HG03354 (cell line): ENCODE measurements around the gene FKBP14.
A peak's percentile ranks its signal among the peaks of the same experiment; 100 is the strongest.

Experiments
- ATAC-seq: cut with Tn5 transposase; IDR thresholded peaks from one replicate; pipeline ENCODE4 v1.9.1; 2021; ENCODE audit warnings: mild to moderate bottlenecking; ENCODE audit not compliant: unreplicated experiment, poor library complexity, severe bottlenecking

The FKBP14 gene

GRCh38 chr7:30026229-30027064, at the start of gene FKBP14:
TSS of gene FKBP14 (minus strand) at chr7:30026702. CDS start at chr7:30026508, 194 bp downstream.
- ATAC-seq = peak; percentile 81

- ATAC-seq = no peak
Measured at GRCh38 chr7:30074422-30075030, 48.0 kb upstream of the FKBP14 start.

- ATAC-seq = no peak
Measured at GRCh38 chr7:30072735-30073134, 46.2 kb upstream of the FKBP14 start.

- ATAC-seq = no peak
Measured at GRCh38 chr7:30070052-30070451, 43.5 kb upstream of the FKBP14 start.

GRCh38 chr7:30069096-30069867, 42.8 kb upstream of the FKBP14 start:
- no peak for ATAC-seq

GRCh38 chr7:30068117-30068516, 41.6 kb upstream of the FKBP14 start:
- ATAC-seq = no peak

GRCh38 chr7:30066687-30067086, 40.2 kb upstream of the FKBP14 start:
- ATAC-seq = no peak

GRCh38 chr7:30065746-30066145, 39.2 kb upstream of the FKBP14 start:
- no peak for ATAC-seq

- no peak for ATAC-seq
Measured at GRCh38 chr7:30062587-30062986, 36.1 kb upstream of the FKBP14 start.

GRCh38 chr7:30061786-30062185, 35.3 kb upstream of the FKBP14 start:
- ATAC-seq = peak; percentile 83

GRCh38 chr7:30057741-30058140, 31.2 kb upstream of the FKBP14 start:
- ATAC-seq = no peak

GRCh38 chr7:30053068-30053467, 26.6 kb upstream of the FKBP14 start:
- ATAC-seq = no peak

- ATAC-seq = no peak
Measured at GRCh38 chr7:30049173-30049572, 22.7 kb upstream of the FKBP14 start.

GRCh38 chr7:30048582-30048981, 22.1 kb upstream of the FKBP14 start:
- ATAC-seq = no peak

GRCh38 chr7:30047124-30047523, 20.6 kb upstream of the FKBP14 start:
- no peak for ATAC-seq

- ATAC-seq = no peak
Measured at GRCh38 chr7:30046127-30046770, 19.7 kb upstream of the FKBP14 start.

GRCh38 chr7:30041526-30042269, 15.2 kb upstream of the FKBP14 start:
- ATAC-seq = no peak

- ATAC-seq = no peak
Measured at GRCh38 chr7:30040938-30041337, 14.4 kb upstream of the FKBP14 start.

GRCh38 chr7:30038196-30038980, 11.9 kb upstream of the FKBP14 start:
- ATAC-seq = no peak
